ENCODE data around the gene LRRK1.

GRCh38 chr15:101116681-101116976 is 197.5 kb downstream of the LRRK1 start:
- TF ChIP-seq EZH2 (IDR thresholded peaks at IDR 0.05; ENCODE audit: borderline replicate concordance, insufficient read depth, low read depth, low read length, poor library complexity, severe bottlenecking) = no peak
- no peak for TF ChIP-seq CTCF (IDR thresholded peaks at IDR 0.05)
